Choroid plexus epithelial cell (primary cell): ENCODE data around the gene PTPRE.

Source experiments
- DNase-seq: peaks from one replicate; pipeline ENCODE4 v3.0.0-alpha.2; 2010; ENCODE audit warnings: low read depth
- H3K4me3 ChIP-seq: 2 replicates; pipeline ENCODE4 v1.5.1; 2011; ENCODE audit warnings: low read depth, mild to moderate bottlenecking, control low read depth, low read length, moderate library complexity
- TF ChIP-seq, protein P1 (sequence below): conservative IDR thresholded peaks from 2 replicates; pipeline ENCODE4 v1.5.1; 2011; ENCODE audit warnings: low read depth, mild to moderate bottlenecking, control low read depth, inconsistent platforms, low read length, moderate library complexity

Gene PTPRE

DNA sequence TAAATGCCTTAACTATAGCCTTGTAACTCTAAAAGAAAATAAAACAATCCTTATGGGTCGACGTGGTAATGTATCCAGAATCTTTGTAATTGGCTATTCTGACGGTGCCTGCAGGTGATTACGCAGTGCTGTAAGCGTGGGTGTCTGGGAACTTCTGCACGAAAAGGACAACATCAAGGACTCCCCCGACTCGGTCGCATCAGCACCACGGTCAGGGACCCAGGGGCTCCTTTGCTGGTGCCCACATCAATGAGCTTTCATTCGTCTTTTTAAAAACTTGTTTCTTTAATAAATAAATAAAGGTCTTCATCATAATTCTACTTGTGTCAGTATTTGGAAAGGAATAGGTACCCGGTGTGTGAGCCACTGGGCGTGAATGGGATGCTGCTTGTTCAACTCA is 206.1 kb downstream of the PTPRE start:
- H3K4me3 ChIP-seq: no peak overlapping the region
- TF ChIP-seq, protein P1, sequence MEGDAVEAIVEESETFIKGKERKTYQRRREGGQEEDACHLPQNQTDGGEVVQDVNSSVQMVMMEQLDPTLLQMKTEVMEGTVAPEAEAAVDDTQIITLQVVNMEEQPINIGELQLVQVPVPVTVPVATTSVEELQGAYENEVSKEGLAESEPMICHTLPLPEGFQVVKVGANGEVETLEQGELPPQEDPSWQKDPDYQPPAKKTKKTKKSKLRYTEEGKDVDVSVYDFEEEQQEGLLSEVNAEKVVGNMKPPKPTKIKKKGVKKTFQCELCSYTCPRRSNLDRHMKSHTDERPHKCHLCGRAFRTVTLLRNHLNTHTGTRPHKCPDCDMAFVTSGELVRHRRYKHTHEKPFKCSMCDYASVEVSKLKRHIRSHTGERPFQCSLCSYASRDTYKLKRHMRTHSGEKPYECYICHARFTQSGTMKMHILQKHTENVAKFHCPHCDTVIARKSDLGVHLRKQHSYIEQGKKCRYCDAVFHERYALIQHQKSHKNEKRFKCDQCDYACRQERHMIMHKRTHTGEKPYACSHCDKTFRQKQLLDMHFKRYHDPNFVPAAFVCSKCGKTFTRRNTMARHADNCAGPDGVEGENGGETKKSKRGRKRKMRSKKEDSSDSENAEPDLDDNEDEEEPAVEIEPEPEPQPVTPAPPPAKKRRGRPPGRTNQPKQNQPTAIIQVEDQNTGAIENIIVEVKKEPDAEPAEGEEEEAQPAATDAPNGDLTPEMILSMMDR: no peak
- DNase-seq: no peak

DNA sequence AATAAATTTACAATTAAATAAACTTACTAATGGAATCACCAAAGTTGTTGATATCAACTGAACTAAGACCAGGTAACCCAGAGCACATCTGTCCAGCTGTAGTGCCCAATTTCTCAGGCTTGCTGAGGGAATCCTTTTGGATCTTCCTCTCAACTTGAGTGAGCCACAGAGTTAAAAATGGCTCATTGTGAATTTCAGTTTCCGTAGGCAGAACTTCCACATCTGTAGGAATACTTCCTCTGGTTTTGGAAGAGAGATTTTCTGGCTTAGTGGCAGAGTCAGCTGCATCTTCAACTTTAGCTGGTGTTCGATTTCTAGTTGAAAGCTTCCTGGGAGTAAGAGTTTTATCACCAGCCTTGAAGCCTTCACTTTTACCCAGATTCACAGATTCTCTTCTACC is 208.0 kb downstream of the PTPRE start:
- DNase-seq: no peak
- TF ChIP-seq, protein P1: no peak
- no peak overlapping the region for H3K4me3 ChIP-seq

DNA sequence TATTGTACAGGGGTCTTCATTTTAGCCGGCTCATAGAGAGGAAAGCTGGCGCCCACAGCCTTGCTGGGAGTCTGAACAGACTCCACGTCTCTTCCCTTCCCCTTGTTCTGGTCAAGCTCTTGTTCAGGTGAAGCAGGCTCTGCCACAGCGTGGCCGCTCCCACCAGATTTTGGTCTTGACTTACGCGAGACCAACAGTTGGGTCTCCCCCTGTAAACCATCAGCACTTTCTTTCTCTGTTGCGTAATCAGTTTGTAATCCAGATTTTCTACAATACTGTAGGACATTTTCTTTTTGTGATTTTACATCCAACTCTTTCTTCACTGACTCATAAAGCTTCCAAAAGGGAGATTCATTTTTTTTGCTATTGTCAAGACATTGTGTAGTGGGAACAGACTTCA is 208.5 kb downstream of the PTPRE start:
- H3K4me3 ChIP-seq: no peak overlapping the region
- no peak for DNase-seq
- TF ChIP-seq, protein P1: no peak

DNA sequence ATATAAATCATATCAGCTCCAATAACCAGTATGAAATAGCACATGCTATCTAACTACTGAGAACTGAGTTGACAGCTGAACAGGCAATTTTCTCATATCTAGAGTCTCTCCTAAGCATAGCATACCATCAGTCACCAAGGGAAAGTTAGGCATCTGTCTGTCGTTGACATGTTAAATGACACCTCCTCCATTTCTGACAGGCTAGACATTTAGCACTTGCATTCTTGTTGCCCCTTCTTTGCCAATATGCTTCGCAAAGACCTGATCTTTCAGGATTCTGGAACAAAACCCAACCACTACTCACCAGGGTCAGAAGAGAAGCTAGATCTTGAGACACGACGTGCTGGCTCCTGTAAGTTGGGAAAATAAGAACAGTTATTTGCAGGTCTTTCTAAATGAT is 209.3 kb downstream of the PTPRE start:
- TF ChIP-seq, protein P1: no peak
- H3K4me3 ChIP-seq: no peak overlapping the region
- DNase-seq: no peak

DNA sequence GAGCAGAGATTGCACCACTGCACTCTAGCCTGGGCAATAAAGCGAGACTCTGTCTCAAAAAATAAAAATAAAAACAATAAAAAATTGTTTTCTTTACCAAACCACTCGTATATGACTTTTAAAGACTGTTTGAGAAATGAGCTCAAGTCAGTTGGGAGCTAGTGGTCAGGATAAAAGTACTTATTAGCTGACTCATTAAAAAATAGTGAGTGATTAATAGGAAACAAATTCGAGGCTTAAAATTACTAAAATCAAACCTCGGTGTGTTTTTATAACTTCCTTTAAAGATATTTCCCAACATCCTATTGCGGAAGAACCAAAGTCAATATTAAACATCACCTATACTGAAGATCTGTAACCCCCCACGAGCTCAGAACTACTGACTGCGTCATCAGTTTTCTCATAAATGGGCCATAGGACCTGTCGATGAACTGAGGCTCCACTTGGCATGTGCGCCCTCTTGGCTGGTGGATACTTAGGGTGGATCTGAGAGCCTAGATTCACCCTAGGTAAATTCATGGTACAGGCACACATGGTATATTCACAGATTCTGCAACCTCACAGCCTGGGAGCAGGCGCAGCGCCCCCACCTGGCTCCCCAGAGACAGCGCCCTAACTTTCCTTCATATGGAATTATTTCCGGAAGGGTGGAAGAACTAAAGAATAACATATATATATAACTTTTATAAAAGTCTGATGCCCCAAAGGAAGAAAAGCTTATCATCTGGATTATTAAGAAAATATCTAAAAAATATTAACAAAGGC is 210.1 kb downstream of the PTPRE start:
- TF ChIP-seq, protein P1: peak; percentile 32
- DNase-seq: no peak
- no peak overlapping the region for H3K4me3 ChIP-seq

DNA sequence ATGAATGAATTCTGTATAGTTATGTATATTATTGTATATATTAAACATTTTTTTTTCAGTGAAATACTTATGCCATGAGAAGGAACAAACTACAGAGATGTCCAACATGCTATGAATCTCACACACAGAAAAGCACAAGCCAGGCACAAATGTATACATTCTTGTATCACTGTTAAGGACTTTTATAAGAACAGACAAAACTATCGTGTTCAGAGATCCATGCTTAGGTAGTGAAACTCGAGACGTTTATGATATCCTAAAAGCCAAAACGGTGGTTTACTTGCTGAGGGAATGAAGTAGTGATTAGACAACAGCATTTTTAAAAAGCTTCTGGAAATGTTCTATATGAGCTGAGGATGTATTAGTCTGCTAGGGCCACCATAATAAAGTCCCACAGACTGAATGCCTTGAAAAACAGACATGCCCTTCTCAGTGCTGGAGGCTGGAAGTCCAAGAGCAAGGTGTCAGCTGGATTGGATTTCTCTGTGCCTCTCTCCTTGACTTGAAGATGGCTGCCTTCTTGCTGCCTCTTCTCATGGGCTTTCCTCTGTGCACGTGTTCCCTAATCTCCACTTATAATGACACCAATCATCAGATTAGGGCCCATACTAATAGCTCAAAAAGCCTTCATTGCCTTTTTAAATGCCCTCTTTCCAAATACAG is 215.0 kb downstream of the PTPRE start:
- no peak for DNase-seq

More for the DNA sequence above, 215.0 kb downstream of the PTPRE start:
- H3K4me3 ChIP-seq: no peak overlapping the region
- TF ChIP-seq, protein P1: no peak
